ACC112 (cell line): Measurements from ENCODE around the gene WSCD2.
A peak's percentile ranks its signal among the peaks of the same experiment; 100 is the strongest.

Experiments
- H2AFZ ChIP-seq: fragments of 200-600 bp; sonication (generic); one replicate; pipeline ENCODE4 v1.6.0; 2017; ENCODE audit warnings: antibody characterized with exemption, low read length; ENCODE audit not compliant: unreplicated experiment
- H3K27ac ChIP-seq: fragments of 200-600 bp; sonication (generic); 2 replicates; pipeline ENCODE4 v1.5.1; 2014; ENCODE audit warnings: low read depth, mild to moderate bottlenecking, antibody characterized with exemption, low read length, moderate library complexity
- H3K27me3 ChIP-seq: fragments of 200-600 bp; sonication (generic); 2 replicates; pipeline ENCODE4 v1.6.1; 2014; ENCODE audit warnings: mild to moderate bottlenecking, antibody characterized with exemption, low read length, moderate library complexity, mixed read lengths; ENCODE audit not compliant: insufficient read depth
- H3K36me3 ChIP-seq: fragments of 200-600 bp; sonication (generic); 2 replicates; pipeline ENCODE4 v1.6.1; 2016; ENCODE audit warnings: mild to moderate bottlenecking, antibody characterized with exemption, low read length, moderate library complexity, mixed read lengths; ENCODE audit not compliant: insufficient read depth
- H3K4me1 ChIP-seq: fragments of 200-600 bp; sonication (generic); one replicate; pipeline ENCODE4 v1.6.1; 2016; ENCODE audit warnings: low read length, mixed read lengths; ENCODE audit not compliant: insufficient read depth, unreplicated experiment, control insufficient read depth
- H3K4me3 ChIP-seq: fragments of 200-600 bp; sonication (generic); 2 replicates; pipeline ENCODE4 v1.5.1; 2014; ENCODE audit warnings: mild to moderate bottlenecking, low read depth, low read length
- H3K79me2 ChIP-seq: fragments of 200-600 bp; sonication (generic); one replicate; pipeline ENCODE4 v1.6.0; 2016; ENCODE audit warnings: low read length; ENCODE audit not compliant: control insufficient read depth, unreplicated experiment, insufficient read depth

The WSCD2 gene

GRCh38 chr12:108127654-108128053, 1.4 kb upstream of the WSCD2 start:
- no peak overlapping the region for H3K4me3 ChIP-seq
- peaks cover 56% of the 10 kb centered on the region for H3K27me3 ChIP-seq
- no peak overlapping the region for H2AFZ ChIP-seq
- H3K36me3 ChIP-seq, result no peaks in the 10 kb centered on the region
- H3K4me1 ChIP-seq, result no peaks in the 10 kb centered on the region
- no peaks in the 10 kb centered on the region for H3K79me2 ChIP-seq
- no peak overlapping the region for H3K27ac ChIP-seq

- no peaks in the 10 kb centered on the region for H3K4me1 ChIP-seq
- no peak overlapping the region for H3K27ac ChIP-seq
- no peaks in the 10 kb centered on the region for H3K79me2 ChIP-seq
- H3K27me3 ChIP-seq, result peaks cover 64% of the 10 kb centered on the region
- H3K4me3 ChIP-seq, result peak overlapping the region; percentile 71
- H3K36me3 ChIP-seq, result no peaks in the 10 kb centered on the region
- no peak overlapping the region for H2AFZ ChIP-seq
Measured at GRCh38 chr12:108128221-108129016, 669 bp upstream of the WSCD2 start.

- no peaks in the 10 kb centered on the region for H3K36me3 ChIP-seq
- peaks cover 73% of the 10 kb centered on the region for H3K27me3 ChIP-seq
- no peak overlapping the region for H3K4me3 ChIP-seq
- no peak overlapping the region for H3K27ac ChIP-seq
- H2AFZ ChIP-seq, result no peak overlapping the region
- H3K79me2 ChIP-seq, result no peaks in the 10 kb centered on the region
- no peaks in the 10 kb centered on the region for H3K4me1 ChIP-seq
Measured at GRCh38 chr12:108131035-108131434, 1.9 kb downstream of the WSCD2 start.

GRCh38 chr12:108131657-108132126, 2.6 kb downstream of the WSCD2 start:
- Histone ChIP-seq H3K79me2 (no peaks in the 10 kb centered on the region), H3K27me3 (peaks cover 72% of the 10 kb centered on the region), H3K4me1 (no peaks in the 10 kb centered on the region), H3K4me3 (no peak overlapping the region), H2AFZ (no peak overlapping the region), H3K27ac (no peak overlapping the region), H3K36me3 (no peaks in the 10 kb centered on the region)

- H2AFZ ChIP-seq, result no peak overlapping the region
- H3K4me1 ChIP-seq, result no peaks in the 10 kb centered on the region
- no peak overlapping the region for H3K27ac ChIP-seq
- H3K79me2 ChIP-seq, result no peaks in the 10 kb centered on the region
- H3K27me3 ChIP-seq, result peaks cover 54% of the 10 kb centered on the region
- H3K4me3 ChIP-seq, result no peak overlapping the region
- H3K36me3 ChIP-seq, result no peaks in the 10 kb centered on the region
Measured at GRCh38 chr12:108133482-108133881, 4.4 kb downstream of the WSCD2 start.

- Histone ChIP-seq H3K79me2 (no peaks in the 10 kb centered on the region), H3K27me3 (peaks cover 44% of the 10 kb centered on the region), H3K27ac (no peak overlapping the region), H3K4me1 (no peaks in the 10 kb centered on the region), H2AFZ (no peak overlapping the region), H3K36me3 (no peaks in the 10 kb centered on the region), H3K4me3 (no peak overlapping the region)
Measured at GRCh38 chr12:108134744-108135143, 5.7 kb downstream of the WSCD2 start.

- Histone ChIP-seq H2AFZ (no peak overlapping the region), H3K27ac (no peak overlapping the region), H3K36me3 (no peaks in the 10 kb centered on the region), H3K4me3 (no peak overlapping the region), H3K79me2 (no peaks in the 10 kb centered on the region), H3K4me1 (no peaks in the 10 kb centered on the region), H3K27me3 (peaks cover 35% of the 10 kb centered on the region)
Measured at GRCh38 chr12:108135627-108136026, 6.5 kb downstream of the WSCD2 start.

- no peaks in the 10 kb centered on the region for H3K36me3 ChIP-seq
- H2AFZ ChIP-seq, result no peak overlapping the region
- H3K4me3 ChIP-seq, result no peak overlapping the region
- H3K27ac ChIP-seq, result no peak overlapping the region
- peaks cover 26% of the 10 kb centered on the region for H3K27me3 ChIP-seq
- no peaks in the 10 kb centered on the region for H3K4me1 ChIP-seq
- no peaks in the 10 kb centered on the region for H3K79me2 ChIP-seq
Measured at GRCh38 chr12:108136697-108137096, 7.6 kb downstream of the WSCD2 start.

GRCh38 chr12:108139454-108139853, 10.4 kb downstream of the WSCD2 start:
- H2AFZ ChIP-seq, result no peak overlapping the region
- H3K36me3 ChIP-seq, result no peaks in the 10 kb centered on the region
- no peak overlapping the region for H3K4me3 ChIP-seq
- H3K79me2 ChIP-seq, result no peaks in the 10 kb centered on the region
- peaks cover 3% of the 10 kb centered on the region; the same call in 1 of the 2 replicates for H3K27me3 ChIP-seq
- H3K27ac ChIP-seq, result no peak overlapping the region
- no peaks in the 10 kb centered on the region for H3K4me1 ChIP-seq

GRCh38 chr12:108140501-108140900, 11.4 kb downstream of the WSCD2 start:
- H3K79me2 ChIP-seq, result no peaks in the 10 kb centered on the region
- no peak overlapping the region for H2AFZ ChIP-seq
- no peak overlapping the region for H3K27ac ChIP-seq
- H3K27me3 ChIP-seq, result peaks cover 3% of the 10 kb centered on the region; the same call in 1 of the 2 replicates
- H3K36me3 ChIP-seq, result no peaks in the 10 kb centered on the region
- H3K4me1 ChIP-seq, result no peaks in the 10 kb centered on the region
- no peak overlapping the region for H3K4me3 ChIP-seq

- Histone ChIP-seq H3K27ac (no peak overlapping the region), H3K36me3 (no peaks in the 10 kb centered on the region), H3K4me1 (no peaks in the 10 kb centered on the region), H3K27me3 (no peaks in the 10 kb centered on the region), H3K4me3 (no peak overlapping the region), H2AFZ (no peak overlapping the region), H3K79me2 (no peaks in the 10 kb centered on the region)
Measured at GRCh38 chr12:108141600-108142130, 12.6 kb downstream of the WSCD2 start.
